H9 (cell line): ENCODE results near the gene SPAG4. TPM values are rescaled to one million over a fixed set of nuclear protein-coding genes. Genes with fewer than 3 reads are reported as not detected.

Source experiments
- DNase-seq: peaks from one replicate; pipeline ENCODE4 v3.0.0-alpha.2; 2017
- H2AFZ ChIP-seq: one replicate; pipeline ENCODE4 v1.6.1; 2013; ENCODE audit warnings: mild to moderate bottlenecking, low read length, control low read depth, moderate library complexity
- H2AK5ac ChIP-seq: 2 replicates; pipeline ENCODE4 v1.6.1; 2013; ENCODE audit warnings: low read length, control low read depth, mixed read lengths; ENCODE audit not compliant: insufficient read length
- H2BK120ac ChIP-seq: one replicate; pipeline ENCODE4 v1.6.1; 2013; ENCODE audit warnings: low read depth, mild to moderate bottlenecking, low read length, control low read depth, inconsistent platforms; ENCODE audit not compliant: poor library complexity, severe bottlenecking
- H2BK12ac ChIP-seq: 2 replicates; pipeline ENCODE4 v1.6.1; 2013; ENCODE audit warnings: low read length, control low read depth, mixed read lengths, low read depth; ENCODE audit not compliant: insufficient read length
- H2BK15ac ChIP-seq: 2 replicates; pipeline ENCODE4 v1.6.1; 2013; ENCODE audit warnings: low read depth, low read length, control low read depth
- H2BK20ac ChIP-seq: one replicate; pipeline ENCODE4 v1.6.1; 2013; ENCODE audit warnings: low read depth, mild to moderate bottlenecking, low read length, control low read depth, inconsistent platforms; ENCODE audit not compliant: poor library complexity, severe bottlenecking
- H2BK5ac ChIP-seq: 2 replicates; pipeline ENCODE4 v1.6.1; 2013; ENCODE audit warnings: low read length, control low read depth, mixed read lengths; ENCODE audit not compliant: insufficient read length
- H3K14ac ChIP-seq: 2 replicates; pipeline ENCODE4 v1.6.1; 2013; ENCODE audit warnings: low read length, control low read depth; ENCODE audit not compliant: insufficient read depth
- H3K18ac ChIP-seq: 2 replicates; pipeline ENCODE4 v1.6.1; 2013; ENCODE audit warnings: low read depth, mild to moderate bottlenecking, mixed read lengths, low read length, control low read depth; ENCODE audit not compliant: insufficient read length
- H3K23ac ChIP-seq: 2 replicates; pipeline ENCODE4 v1.6.1; 2013; ENCODE audit warnings: low read length, control low read depth, mixed read lengths, low read depth; ENCODE audit not compliant: insufficient read length
- H3K23me2 ChIP-seq: 2 replicates; pipeline ENCODE4 v1.6.1; 2013; ENCODE audit warnings: low read depth, mild to moderate bottlenecking, mixed read lengths, low read length, control low read depth; ENCODE audit not compliant: insufficient read length, poor library complexity, severe bottlenecking
- H3K27ac ChIP-seq: 2 replicates; pipeline ENCODE4 v1.5.1; 2013; ENCODE audit warnings: low read length, control low read depth, mixed read lengths, low read depth; ENCODE audit not compliant: insufficient read length
- H3K27me3 ChIP-seq: 2 replicates; pipeline ENCODE4 v1.6.1; 2013; ENCODE audit warnings: low read length, control low read depth, inconsistent platforms; ENCODE audit not compliant: insufficient read depth
- H3K4ac ChIP-seq: 2 replicates; pipeline ENCODE4 v1.6.1; 2013; ENCODE audit warnings: low read depth, mild to moderate bottlenecking, control low read depth, inconsistent platforms, low read length, moderate library complexity
- H3K4me1 ChIP-seq: 2 replicates; pipeline ENCODE4 v1.6.1; 2013; ENCODE audit warnings: low read length, control low read depth, inconsistent platforms; ENCODE audit not compliant: insufficient read depth
- H3K4me2 ChIP-seq: 2 replicates; pipeline ENCODE4 v1.6.1; 2013; ENCODE audit warnings: low read length, control low read depth, mixed read lengths; ENCODE audit not compliant: insufficient read length, insufficient read depth
- H3K56ac ChIP-seq: 2 replicates; pipeline ENCODE4 v1.6.1; 2013; ENCODE audit warnings: low read depth, mild to moderate bottlenecking, mixed read lengths, low read length, control low read depth; ENCODE audit not compliant: insufficient read length
- H3K79me1 ChIP-seq: 2 replicates; pipeline ENCODE4 v1.6.1; 2013; ENCODE audit warnings: low read depth, mild to moderate bottlenecking, moderate library complexity, low read length, control low read depth, inconsistent platforms; ENCODE audit not compliant: insufficient read depth, poor library complexity, severe bottlenecking
- H3K79me2 ChIP-seq: 2 replicates; pipeline ENCODE4 v1.6.1; 2013; ENCODE audit warnings: low read length, control low read depth, inconsistent platforms; ENCODE audit not compliant: insufficient read depth
- H3K9ac ChIP-seq: 2 replicates; pipeline ENCODE4 v1.6.1; 2013; ENCODE audit warnings: low read length, control low read depth, mixed read lengths; ENCODE audit not compliant: insufficient read length; ENCODE audit errors: extremely low read depth
- H3K9me3 ChIP-seq: one replicate; pipeline ENCODE4 v1.6.1; 2013; ENCODE audit warnings: low read depth, low read length, inconsistent platforms; ENCODE audit not compliant: control insufficient read depth
- H3T11ph ChIP-seq: one replicate; pipeline ENCODE4 v1.6.1; 2013; ENCODE audit warnings: mild to moderate bottlenecking, low read length, control low read depth, inconsistent platforms
- H4K20me1 ChIP-seq: one replicate; pipeline ENCODE4 v1.6.1; 2013; ENCODE audit not compliant: control insufficient read depth, insufficient read length, insufficient read depth
- H4K5ac ChIP-seq: 2 replicates; pipeline ENCODE4 v1.6.1; 2013; ENCODE audit warnings: low read depth, mild to moderate bottlenecking, mixed read lengths, low read length, control low read depth; ENCODE audit not compliant: insufficient read length
- H4K8ac ChIP-seq: replicated peaks from 2 replicates; pipeline ENCODE4 v1.6.1; 2013; ENCODE audit warnings: low read length, control low read depth, mixed read lengths, low read depth; ENCODE audit not compliant: insufficient read length
- H4K91ac ChIP-seq: 2 replicates; pipeline ENCODE4 v1.6.1; 2013; ENCODE audit warnings: low read depth, mild to moderate bottlenecking, moderate library complexity, mixed read lengths, low read length, control low read depth; ENCODE audit not compliant: insufficient read length
- H3K27ac Mint-ChIP-seq, 3 experiments: 2 replicates in 2 of 3; 3 replicates in 1 of 3; pipeline ENCODE4 v1.8.0; 2020 to 2021; ENCODE audit warnings: mixed read lengths in 3 of 3, mild to moderate bottlenecking in 1 of 3, moderate library complexity in 1 of 3
- H3K27me3 Mint-ChIP-seq: 2 replicates; pipeline ENCODE4 v1.8.0; 2021; ENCODE audit warnings: low read depth, mild to moderate bottlenecking, moderate library complexity, mixed read lengths
- H3K36me3 Mint-ChIP-seq, 3 experiments: 2 replicates in 2 of 3; 3 replicates in 1 of 3; pipeline ENCODE4 v1.8.0; 2020 to 2021; ENCODE audit warnings: low read depth in 3 of 3, mixed read lengths in 3 of 3; ENCODE audit not compliant: insufficient read depth in 1 of 3
- H3K4me1 Mint-ChIP-seq, 2 experiments: 2 replicates each; pipeline ENCODE4 v1.8.0; 2020; ENCODE audit warnings: mixed read lengths in 2 of 2
- H3K4me3 Mint-ChIP-seq, 2 experiments: 2 replicates in 1 of 2; 3 replicates in 1 of 2; pipeline ENCODE4 v1.8.0; 2020 to 2021; ENCODE audit warnings: mild to moderate bottlenecking in 2 of 2, mixed read lengths in 2 of 2, moderate library complexity in 1 of 2
- H3K9me3 Mint-ChIP-seq, 2 experiments: 2 replicates in 1 of 2; 3 replicates in 1 of 2; pipeline ENCODE4 v1.8.0; 2020; ENCODE audit warnings: mild to moderate bottlenecking in 2 of 2, mixed read lengths in 2 of 2, moderate library complexity in 1 of 2
- WGBS: extraction: QIAGEN DNeasy Blood & Tissue Kit; methylation state at CpG from one replicate; pipeline ENCODE4 v1.1.7; 2013; ENCODE audit warnings: missing lambda C conversion rate, low lambda C conversion rate, mixed read lengths; ENCODE audit not compliant: insufficient read length; ENCODE audit errors: extremely low coverage; 5-methylcytosine and 5-hydroxymethylcytosine counted together
- total RNA-seq: library from RNA; stranded (reverse); gene quantifications from 2 replicates; pipeline ENCODE4 v1.2.1, GENCODE V29; 2021
- TF ChIP-seq, protein P1 (sequence below): fragments of 200-600 bp; sonication (generic); conservative IDR thresholded peaks from 3 replicates; pipeline ENCODE4 v1.8.0; 2021; ENCODE audit warnings: antibody characterized with exemption, mild to moderate bottlenecking

SPAG4 gene
- total RNA-seq, 1 experiment from 2014 or later, result 4.9 TPM

DNA sequence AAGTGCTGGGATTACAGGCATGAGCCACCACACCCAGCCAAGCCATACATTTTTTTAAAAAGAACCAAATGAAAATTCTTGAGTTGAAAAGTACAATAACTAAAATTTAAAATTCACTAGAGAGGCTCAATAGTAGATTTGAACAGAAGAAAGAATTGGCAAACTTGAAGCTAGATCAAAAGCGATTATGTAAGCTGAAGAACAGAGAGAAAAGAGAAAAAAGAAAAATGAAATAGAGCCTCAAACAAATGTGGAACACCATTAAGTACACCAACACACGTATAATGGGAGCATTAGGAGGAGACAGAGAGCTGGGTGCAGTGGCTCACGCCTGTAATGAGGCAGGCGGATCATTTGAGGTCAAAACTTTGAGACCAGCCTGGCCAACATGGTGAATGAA lies 42.8 kb upstream of the SPAG4 start:
- no peak overlapping the region for H3K4ac ChIP-seq
- Mint-ChIP-seq H3K4me1 (peaks cover 0 to 4% of the 10 kb centered on the region in 2 experiments; a peak in 2 of 4 replicates), H3K27ac (no peak overlapping the region), H3K27me3 (peaks cover 4% of the 10 kb centered on the region), H3K9me3 (peaks cover 6 to 8% of the 10 kb centered on the region in 2 experiments; a peak in 3 of 5 replicates), H3K36me3 (peaks cover 0 to 10% (median 1%) of the 10 kb centered on the region in 3 experiments; a peak in 4 of 7 replicates), H3K4me3 (no peak overlapping the region)
- no peaks in the 10 kb centered on the region for H3K79me2 ChIP-seq
- no peak overlapping the region for H4K91ac ChIP-seq
- no peak overlapping the region for H2BK15ac ChIP-seq
- DNase-seq, result no peak
- no peak overlapping the region for H2AFZ ChIP-seq
- no peak overlapping the region for H3K18ac ChIP-seq
- no peaks in the 10 kb centered on the region for H4K20me1 ChIP-seq
- H3K27ac ChIP-seq, result no peak overlapping the region
- no CpG with 5 or more reads among the region's 4 CpGs for WGBS
- H3K56ac ChIP-seq, result no peak overlapping the region
- H3T11ph ChIP-seq, result no peak overlapping the region
- no peak overlapping the region for H2AK5ac ChIP-seq
- H2BK120ac ChIP-seq, result no peak overlapping the region
- no peak overlapping the region for H3K4me2 ChIP-seq
- no peak overlapping the region for H2BK20ac ChIP-seq
- H3K23me2 ChIP-seq, result no peaks in the 10 kb centered on the region
- no peaks in the 10 kb centered on the region for H3K79me1 ChIP-seq
- H2BK12ac ChIP-seq, result no peak overlapping the region
- H2BK5ac ChIP-seq, result no peak overlapping the region
- no peaks in the 10 kb centered on the region for H3K27me3 ChIP-seq
- H3K23ac ChIP-seq, result no peak overlapping the region
- H3K9me3 ChIP-seq, result no peaks in the 10 kb centered on the region
- H3K14ac ChIP-seq, result no peak overlapping the region
- no peak overlapping the region for H3K9ac ChIP-seq
- H4K5ac ChIP-seq, result no peak overlapping the region
- TF ChIP-seq, protein P1, sequence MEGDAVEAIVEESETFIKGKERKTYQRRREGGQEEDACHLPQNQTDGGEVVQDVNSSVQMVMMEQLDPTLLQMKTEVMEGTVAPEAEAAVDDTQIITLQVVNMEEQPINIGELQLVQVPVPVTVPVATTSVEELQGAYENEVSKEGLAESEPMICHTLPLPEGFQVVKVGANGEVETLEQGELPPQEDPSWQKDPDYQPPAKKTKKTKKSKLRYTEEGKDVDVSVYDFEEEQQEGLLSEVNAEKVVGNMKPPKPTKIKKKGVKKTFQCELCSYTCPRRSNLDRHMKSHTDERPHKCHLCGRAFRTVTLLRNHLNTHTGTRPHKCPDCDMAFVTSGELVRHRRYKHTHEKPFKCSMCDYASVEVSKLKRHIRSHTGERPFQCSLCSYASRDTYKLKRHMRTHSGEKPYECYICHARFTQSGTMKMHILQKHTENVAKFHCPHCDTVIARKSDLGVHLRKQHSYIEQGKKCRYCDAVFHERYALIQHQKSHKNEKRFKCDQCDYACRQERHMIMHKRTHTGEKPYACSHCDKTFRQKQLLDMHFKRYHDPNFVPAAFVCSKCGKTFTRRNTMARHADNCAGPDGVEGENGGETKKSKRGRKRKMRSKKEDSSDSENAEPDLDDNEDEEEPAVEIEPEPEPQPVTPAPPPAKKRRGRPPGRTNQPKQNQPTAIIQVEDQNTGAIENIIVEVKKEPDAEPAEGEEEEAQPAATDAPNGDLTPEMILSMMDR, result no peak
- no peaks in the 10 kb centered on the region for H3K4me1 ChIP-seq
- no peak overlapping the region for H4K8ac ChIP-seq
